Stimulated activated CD4-positive, alpha-beta T cell treated with anti-CD3 and anti-CD28 coated beads, Interleukin-4, amount 100 ng/mL, for 4 hours (primary cell): ENCODE measurements around the gene LYVE1.
"Not testable (repeated sequence)": the region's sequence is repeated elsewhere in the genome, so short reads cannot be mapped to it uniquely, and the experiment has no call there.

Source experiments
- DNase-seq, 2 experiments: peaks; one replicate each; pipeline ENCODE4 v3.0.0-alpha.2; 2020

LYVE1 gene

GRCh38 chr11:10568486-10568941, at the start of gene LYVE1:
LYVE1 (minus strand) TSS chr11:10568665; CDS start chr11:10568532, 133 bp downstream.
- DNase-seq, result no peak

GRCh38 chr11:10617551-10617950, 49.1 kb upstream of the LYVE1 start:
- no peak for DNase-seq

GRCh38 chr11:10611979-10612862, 43.8 kb upstream of the LYVE1 start:
- no peak for DNase-seq

GRCh38 chr11:10609636-10610035, 41.2 kb upstream of the LYVE1 start:
- no peak for DNase-seq

GRCh38 chr11:10608584-10608983, 40.1 kb upstream of the LYVE1 start:
- DNase-seq, result no peak

GRCh38 chr11:10607462-10608132, 39.1 kb upstream of the LYVE1 start:
- no peak for DNase-seq

- DNase-seq, result no peak
Measured at GRCh38 chr11:10606536-10607208, 38.2 kb upstream of the LYVE1 start.

GRCh38 chr11:10605941-10606381, 37.5 kb upstream of the LYVE1 start:
- no peak for DNase-seq

GRCh38 chr11:10604798-10605197, 36.3 kb upstream of the LYVE1 start:
- no peak for DNase-seq

GRCh38 chr11:10604340-10604748, 35.9 kb upstream of the LYVE1 start:
- DNase-seq, result no peak

GRCh38 chr11:10603721-10604297, 35.3 kb upstream of the LYVE1 start:
- no peak for DNase-seq

- DNase-seq, result no peak
Measured at GRCh38 chr11:10602945-10603344, 34.5 kb upstream of the LYVE1 start.

GRCh38 chr11:10602366-10602765, 33.9 kb upstream of the LYVE1 start:
- no peak for DNase-seq

GRCh38 chr11:10601837-10602236, 33.4 kb upstream of the LYVE1 start:
- DNase-seq, result no peak

- DNase-seq, result no peak
Measured at GRCh38 chr11:10600570-10601248, 32.2 kb upstream of the LYVE1 start.

- DNase-seq, result no peak
Measured at GRCh38 chr11:10599388-10600175, 31.1 kb upstream of the LYVE1 start.

GRCh38 chr11:10598816-10599215, 30.4 kb upstream of the LYVE1 start:
- no peak for DNase-seq

- DNase-seq, result no peak
Measured at GRCh38 chr11:10597877-10598351, 29.4 kb upstream of the LYVE1 start.

GRCh38 chr11:10595840-10596239, 27.4 kb upstream of the LYVE1 start:
- DNase-seq, result not testable (repeated sequence)

GRCh38 chr11:10594407-10594806, 25.9 kb upstream of the LYVE1 start:
- no peak for DNase-seq

- DNase-seq, result no peak
Measured at GRCh38 chr11:10592331-10592730, 23.9 kb upstream of the LYVE1 start.
